GOT3 (cell line): Measurements from ENCODE around the gene GDPD2.

Experiments used
- DNase-seq: peaks from one replicate; lab custom pipeline; 2025; ENCODE audit warnings: mixed read lengths; lab: John Stamatoyannopoulos, UW

The GDPD2 gene

DNA sequence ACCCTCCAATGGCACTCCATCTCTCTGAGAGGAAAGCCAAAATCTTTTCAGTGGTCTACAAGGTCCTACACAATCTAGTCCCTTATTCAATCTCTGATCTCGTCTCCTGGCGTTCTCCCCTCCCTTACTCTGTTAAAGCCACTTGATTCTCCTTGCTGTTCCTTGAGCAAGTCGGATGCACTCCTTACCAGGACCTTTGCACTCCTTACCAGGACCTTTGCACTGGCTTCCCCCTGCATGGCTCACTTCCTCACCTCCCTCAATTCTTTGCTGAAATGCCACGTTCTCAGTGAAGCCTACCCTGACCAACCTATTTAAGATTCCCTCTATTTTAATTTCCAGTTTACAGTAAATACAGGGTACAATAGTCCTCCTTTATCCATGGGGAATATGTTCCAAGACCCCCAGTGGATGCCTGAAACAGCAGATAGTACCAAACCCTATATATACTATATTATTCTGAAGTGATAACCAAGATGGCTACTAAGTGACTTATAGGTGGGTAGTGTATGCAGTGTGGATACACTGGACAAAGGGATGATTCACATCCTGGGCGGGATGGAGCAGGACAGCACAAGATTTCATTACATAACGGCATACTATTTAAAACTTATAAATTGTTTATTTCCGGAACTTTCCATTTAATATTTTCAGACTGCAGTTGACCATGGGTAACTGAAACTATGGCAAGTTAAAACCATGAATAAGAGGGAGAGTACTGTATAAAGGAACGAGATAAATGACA, 15.0 kb downstream of the GDPD2 start:
- DNase-seq: no peak

GRCh38 chrX:70439016-70439415, 15.9 kb downstream of the GDPD2 start:
- DNase-seq: no peak

DNA sequence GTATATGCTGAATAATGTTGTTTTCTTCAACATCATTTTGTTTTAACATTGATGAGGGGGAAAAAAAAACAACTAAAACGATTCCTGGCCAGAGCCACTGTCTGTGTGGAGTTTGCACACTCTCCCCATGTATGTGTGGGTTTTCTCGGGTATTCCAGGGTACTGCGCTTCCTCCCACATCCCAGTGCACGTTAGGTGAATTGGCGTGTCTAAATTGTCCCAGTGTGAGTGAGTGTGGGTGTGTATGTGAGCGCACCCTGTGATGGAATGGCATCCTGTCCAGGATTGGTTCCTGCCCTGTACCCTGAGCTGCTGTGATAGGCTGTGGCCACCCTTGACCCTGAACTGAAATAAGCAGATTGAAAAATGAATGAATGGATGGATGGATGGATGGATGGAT, 19.1 kb downstream of the GDPD2 start:
- no peak for DNase-seq

- DNase-seq: no peak
These were observed 21.3 kb downstream of the GDPD2 start, which contains the start of gene DLG3 for GRCh38 chrX:70444326-70444945. Gene DLG3 (plus strand): TSS chrX:70444835. CDS start chrX:70445202, 367 bp downstream.

GRCh38 chrX:70444946-70445656, 22.0 kb downstream of the GDPD2 start:
- no peak for DNase-seq

- DNase-seq: no peak
These were observed 22.8 kb downstream of the GDPD2 start for GRCh38 chrX:70445951-70446350.

DNA sequence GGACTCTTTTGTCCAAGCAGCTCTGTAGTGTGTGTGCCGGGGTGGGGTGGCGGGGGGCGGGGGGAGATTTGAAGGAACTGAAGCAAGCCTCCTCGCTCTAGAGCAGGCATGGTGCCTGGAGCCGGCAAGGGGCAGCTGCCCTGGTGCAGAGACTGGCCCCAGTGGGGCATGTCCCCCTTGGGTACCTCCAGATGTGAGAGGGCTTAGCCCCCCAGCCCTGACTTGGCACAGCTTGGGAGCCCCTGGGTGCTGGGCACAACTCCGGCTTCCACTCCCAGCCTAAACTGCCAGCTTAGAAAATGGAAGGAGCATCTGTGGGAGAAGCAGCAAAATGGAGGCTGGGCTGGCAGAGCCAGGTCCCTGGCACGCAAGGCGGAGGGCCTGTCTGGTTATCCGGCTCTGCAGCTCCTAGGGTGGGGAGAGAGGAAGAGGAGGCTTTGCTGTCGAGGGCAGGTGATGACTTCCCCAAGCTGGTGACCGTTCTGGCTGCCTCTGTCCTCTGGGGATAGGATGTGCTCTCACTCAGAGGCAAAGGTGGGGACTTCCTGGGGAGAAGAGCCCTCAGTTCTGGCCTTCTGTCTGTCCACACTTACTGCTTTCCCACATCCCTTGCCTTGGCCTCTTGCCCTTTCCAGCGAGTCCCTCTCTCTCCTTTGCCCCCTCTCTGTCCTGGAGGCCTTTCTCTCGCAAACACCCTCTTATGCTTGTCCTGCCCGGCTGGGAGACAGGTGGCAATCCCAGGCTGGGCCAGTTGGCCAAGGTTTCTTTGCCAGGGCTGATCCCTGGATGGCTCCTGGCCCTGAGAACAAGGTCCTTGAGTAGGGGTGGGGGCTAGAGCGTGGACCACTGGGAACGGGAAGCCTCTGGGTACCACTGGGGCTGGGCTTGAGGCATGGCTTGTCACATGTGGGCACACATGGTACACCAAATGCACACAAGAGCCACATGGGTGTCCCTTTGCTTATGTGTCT, 23.6 kb downstream of the GDPD2 start:
- no peak for DNase-seq

GRCh38 chrX:70449457-70449966, 26.4 kb downstream of the GDPD2 start:
- no peak for DNase-seq

GRCh38 chrX:70452143-70452733, 29.1 kb downstream of the GDPD2 start:
- DNase-seq: no peak

DNA sequence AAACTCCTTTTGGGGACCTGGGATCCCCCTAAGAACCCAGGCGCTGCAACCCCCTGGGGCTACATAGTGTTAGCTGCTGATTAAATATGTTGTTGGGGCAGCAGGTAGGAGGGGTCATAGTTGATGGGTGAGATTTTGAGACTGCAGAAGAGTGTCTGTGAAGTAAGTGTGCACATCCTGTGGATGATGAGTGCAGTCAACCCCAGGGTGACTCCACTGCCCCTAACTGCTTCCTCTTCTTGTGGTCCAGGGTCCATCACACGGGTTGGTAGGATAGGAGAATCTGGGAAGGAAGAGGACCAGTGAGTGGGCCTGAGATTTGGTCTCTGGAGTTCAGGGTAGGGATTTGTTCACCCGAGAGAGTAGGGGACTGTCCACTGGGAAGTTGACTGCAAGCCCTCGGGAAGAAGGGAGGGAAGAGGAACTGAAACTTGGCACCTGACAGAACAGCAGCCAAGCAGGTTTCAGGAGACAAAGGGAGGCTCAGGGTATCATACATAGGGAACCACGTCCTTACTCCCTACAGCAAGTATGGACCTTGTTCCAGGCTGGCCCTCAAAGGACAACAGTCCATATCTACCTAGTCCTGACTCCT, 30.0 kb downstream of the GDPD2 start:
- DNase-seq: no peak

- no peak for DNase-seq
These were observed 31.6 kb downstream of the GDPD2 start for GRCh38 chrX:70454441-70455365.

GRCh38 chrX:70455366-70456202, 32.5 kb downstream of the GDPD2 start:
- no peak for DNase-seq

DNA sequence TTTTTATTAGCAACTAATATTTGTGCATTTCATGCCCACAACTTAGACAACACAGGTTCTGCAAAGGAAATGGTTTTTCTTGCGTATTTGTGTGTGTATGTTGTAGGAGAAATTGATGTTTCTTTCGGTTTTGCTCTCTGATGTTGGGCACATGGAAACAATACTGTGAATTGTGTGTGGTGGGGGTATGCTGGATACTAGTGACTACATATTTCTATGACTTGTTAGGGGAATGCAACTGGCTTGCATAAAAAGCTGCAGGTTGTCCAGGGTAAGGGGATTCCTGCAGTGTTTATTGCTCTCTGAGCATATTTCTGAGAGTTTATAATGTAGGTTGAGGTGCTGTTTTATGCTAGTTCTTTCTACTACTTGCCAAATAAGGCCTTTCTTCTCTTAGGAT, 33.1 kb downstream of the GDPD2 start:
- no peak for DNase-seq

- DNase-seq: no peak
These were observed 37.9 kb downstream of the GDPD2 start for GRCh38 chrX:70461026-70461425.

DNA sequence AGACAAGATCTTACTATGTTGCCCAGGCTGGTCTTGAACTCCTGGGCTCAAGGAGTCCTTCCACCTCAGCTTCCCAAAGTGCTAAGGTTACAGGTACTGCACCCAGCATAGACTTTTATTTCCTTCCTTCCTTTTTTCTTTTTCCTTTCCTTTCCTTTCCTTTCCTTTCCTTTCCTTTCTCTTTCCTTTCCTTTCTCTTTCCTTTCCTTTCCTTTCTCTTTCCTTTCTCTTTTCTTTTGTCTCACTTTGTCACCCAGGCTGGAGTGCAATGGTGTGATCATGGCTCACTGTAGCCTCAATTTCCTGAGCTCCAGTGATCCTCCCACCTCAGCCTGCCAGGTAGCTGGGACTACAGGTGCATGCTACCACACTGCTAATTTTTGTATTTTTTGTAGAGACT, 40.9 kb downstream of the GDPD2 start:
- DNase-seq: no peak

GRCh38 chrX:70466968-70467367, 43.9 kb downstream of the GDPD2 start:
- DNase-seq: no peak

DNA sequence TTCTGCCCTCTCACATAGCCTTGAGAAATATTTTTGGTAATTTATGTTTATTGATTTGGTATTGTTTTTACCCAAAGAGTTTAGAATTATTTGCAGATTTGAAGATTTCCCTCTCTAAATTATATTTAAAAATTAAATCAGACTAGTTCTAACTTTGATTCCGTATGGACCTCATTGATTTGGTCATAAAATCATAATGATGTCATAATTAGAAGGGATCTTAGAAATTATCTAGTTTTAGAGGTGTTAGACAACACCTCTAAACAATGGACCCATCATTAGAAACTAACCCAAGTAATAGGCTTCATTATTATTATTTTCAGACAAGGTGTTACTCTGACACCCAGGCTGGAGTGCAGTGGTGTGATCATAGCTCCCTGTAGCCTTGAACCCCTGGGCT, 45.6 kb downstream of the GDPD2 start:
- no peak for DNase-seq

DNA sequence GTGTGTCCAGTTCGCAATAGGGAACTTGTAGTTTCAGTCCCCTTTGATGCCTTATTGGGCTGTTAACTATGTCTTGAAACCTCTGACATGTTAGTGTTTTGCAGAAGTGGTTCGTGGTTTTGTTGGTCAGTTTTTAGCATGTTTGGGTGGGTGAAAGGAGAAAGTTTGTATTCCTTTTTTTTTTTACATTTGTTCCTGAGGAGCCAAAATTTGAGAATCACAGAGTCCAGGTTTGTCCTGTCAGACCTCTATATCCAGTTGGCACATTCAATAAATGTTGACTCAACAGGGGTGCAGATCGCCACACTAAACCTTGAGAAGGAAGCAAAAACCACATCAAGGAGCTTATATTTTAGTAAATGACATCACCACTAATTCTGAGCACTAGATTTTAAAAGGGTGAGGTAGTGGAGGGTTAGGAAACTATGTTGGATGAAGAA, 47.8 kb downstream of the GDPD2 start:
- no peak for DNase-seq
